HepG2 (cell line): ENCODE results near the gene GLDN. TPM values are rescaled to one million over a fixed set of nuclear protein-coding genes. Genes with fewer than 3 reads are reported as not detected.

ENCODE experiments used
- ATF2 ChIP-seq: sonication (generic); formaldehyde crosslinking; IDR thresholded peaks from 2 replicates; pipeline ENCODE4 v1.4.0; 2020; ENCODE audit warnings: missing genetic modification reagents
- GRHL1 ChIP-seq: sonication (generic); formaldehyde crosslinking; conservative IDR thresholded peaks from 2 replicates; pipeline ENCODE4 v1.8.0; 2022; ENCODE audit warnings: missing genetic modification reagents
- RBAK ChIP-seq: sonication (generic); formaldehyde crosslinking; IDR thresholded peaks from 2 replicates; pipeline ENCODE4 v1.5.1; 2020; ENCODE audit warnings: mild to moderate bottlenecking, missing genetic modification reagents
- SMC3 ChIP-seq: IDR thresholded peaks from 2 replicates; pipeline ENCODE4 v1.6.1; 2011; ENCODE audit warnings: low read length, improper control_type of control experiment
- TIGD3 ChIP-seq: sonication (generic); formaldehyde crosslinking; IDR thresholded peaks from 2 replicates; pipeline ENCODE4 v1.5.1; 2020; ENCODE audit warnings: mild to moderate bottlenecking, missing genetic modification reagents, borderline replicate concordance
- ZMYM2 ChIP-seq: sonication (generic); formaldehyde crosslinking; IDR thresholded peaks from 2 replicates; pipeline ENCODE4 v1.8.0; 2022; ENCODE audit warnings: mild to moderate bottlenecking, missing genetic modification reagents
- ZNF430 ChIP-seq: sonication (generic); formaldehyde crosslinking; IDR thresholded peaks from 2 replicates; pipeline ENCODE4 v1.9.0; 2021; ENCODE audit warnings: mild to moderate bottlenecking, missing genetic modification reagents
- ZNF629 ChIP-seq: sonication (generic); formaldehyde crosslinking; conservative IDR thresholded peaks from 2 replicates; pipeline ENCODE4 v1.5.0; 2020; ENCODE audit warnings: missing genetic modification reagents
- ZNF839 ChIP-seq: sonication (generic); formaldehyde crosslinking; IDR thresholded peaks from 2 replicates; pipeline ENCODE4 v1.4.0; 2020; ENCODE audit warnings: missing genetic modification reagents, mild to moderate bottlenecking, borderline replicate concordance
- polyA plus RNA-seq, 8 experiments: library from polyadenylated mRNA; depleted of rRNA in 3 of 8; stranded (reverse) in 7 of 8; unstranded in 1 of 8; fragments of >200 nt; fragmentation: Illumina TruSeq in 4 of 8; extraction: Trizol in 4 of 8; gene quantifications; 2 replicates each; pipeline versions ENCODE4 v1.2.1 to v1.2.3, GENCODE V29; 2011 to 2016; ENCODE audit warnings: low read depth in 4 of 8, missing spikeins in 1 of 8, mixed read lengths in 1 of 8; ENCODE audit not compliant: insufficient read depth in 1 of 8
- total RNA-seq, 5 experiments: library from RNA; depleted of rRNA; stranded (reverse); fragments of >200 nt; fragmentation: Illumina TruSeq; extraction: Trizol; gene quantifications; 2 replicates each; pipeline ENCODE4 v1.2.3, GENCODE V29; 2016; ENCODE audit warnings: low read depth in 1 of 5
- TF ChIP-seq, protein P1 (sequence below): sonication (generic); formaldehyde crosslinking; IDR thresholded peaks from 2 replicates; pipeline ENCODE4 v1.9.0; 2021; ENCODE audit warnings: missing genetic modification reagents, borderline replicate concordance

GLDN gene
- total and polyA plus RNA-seq, 2 of the 13 experiments (the other 11 are each of a cell fraction or from before 2014, with no cell fraction given) = 0.86 to 1.0 TPM

- TF ChIP-seq, protein P1, sequence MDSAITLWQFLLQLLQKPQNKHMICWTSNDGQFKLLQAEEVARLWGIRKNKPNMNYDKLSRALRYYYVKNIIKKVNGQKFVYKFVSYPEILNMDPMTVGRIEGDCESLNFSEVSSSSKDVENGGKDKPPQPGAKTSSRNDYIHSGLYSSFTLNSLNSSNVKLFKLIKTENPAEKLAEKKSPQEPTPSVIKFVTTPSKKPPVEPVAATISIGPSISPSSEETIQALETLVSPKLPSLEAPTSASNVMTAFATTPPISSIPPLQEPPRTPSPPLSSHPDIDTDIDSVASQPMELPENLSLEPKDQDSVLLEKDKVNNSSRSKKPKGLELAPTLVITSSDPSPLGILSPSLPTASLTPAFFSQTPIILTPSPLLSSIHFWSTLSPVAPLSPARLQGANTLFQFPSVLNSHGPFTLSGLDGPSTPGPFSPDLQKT (CRISPR knock-in tag) = no peak
- TF ChIP-seq GRHL1 (CRISPR knock-in tag) = no peak
- TF ChIP-seq ZMYM2 = no peak
- TF ChIP-seq RBAK = no peak
- no peak for TF ChIP-seq ZNF629 (CRISPR knock-in tag)
- no peak for TF ChIP-seq TIGD3 (CRISPR knock-in tag)
- TF ChIP-seq ZNF839 (CRISPR knock-in tag) = no peak
- no peak for TF ChIP-seq ATF2 (CRISPR knock-in tag)
- TF ChIP-seq SMC3 = peak; percentile 57; the same call in 1 of the 2 replicates
- TF ChIP-seq ZNF430 = 0 out of 2 replicates have a peak, but pooled peaks have one; percentile 35
Measured at GRCh38 chr15:51401872-51402517, 60.5 kb downstream of the GLDN start (continued).
